Dedifferentiated amniotic fluid mesenchymal stem cell (primary cell): ENCODE results near the gene ABAT.

Experiments used
- DNase-seq: peaks from one replicate; pipeline ENCODE4 v3.0.0-alpha.2; 2016; ENCODE audit errors: extremely low spot score

Gene ABAT

GRCh38 chr16:8674413-8675022 is at the start of gene ABAT:
Gene ABAT (plus strand): TSS chr16:8674617. CDS start chr16:8735740, 61,123 bp downstream.
- DNase-seq = peak; percentile 65

- no peak for DNase-seq
Observed at GRCh38 chr16:8625491-8626087, 48.8 kb upstream of the ABAT start.

- DNase-seq = no peak
Observed at GRCh38 chr16:8626946-8627345, 47.5 kb upstream of the ABAT start.

- DNase-seq = no peak
Observed at GRCh38 chr16:8627456-8627855, 47.0 kb upstream of the ABAT start.

GRCh38 chr16:8628981-8629725 is 45.3 kb upstream of the ABAT start:
- no peak for DNase-seq

GRCh38 chr16:8630255-8630953 is 44.0 kb upstream of the ABAT start:
- no peak for DNase-seq

- DNase-seq = no peak
Observed at GRCh38 chr16:8631373-8631772, 43.0 kb upstream of the ABAT start.

- DNase-seq = no peak
Observed at GRCh38 chr16:8631818-8632465, 42.5 kb upstream of the ABAT start.

GRCh38 chr16:8632675-8633182 is 41.7 kb upstream of the ABAT start:
- no peak for DNase-seq

GRCh38 chr16:8634991-8635736 is 39.3 kb upstream of the ABAT start:
- DNase-seq = no peak

GRCh38 chr16:8639694-8640093 is 34.7 kb upstream of the ABAT start:
- no peak for DNase-seq

GRCh38 chr16:8641671-8642070 is 32.7 kb upstream of the ABAT start:
- DNase-seq = no peak

GRCh38 chr16:8642146-8642545 is 32.3 kb upstream of the ABAT start:
- no peak for DNase-seq

GRCh38 chr16:8644211-8645140 is 29.9 kb upstream of the ABAT start:
- no peak for DNase-seq

- no peak for DNase-seq
Observed at GRCh38 chr16:8645141-8645521, 29.3 kb upstream of the ABAT start.

GRCh38 chr16:8645831-8646230 is 28.6 kb upstream of the ABAT start:
- DNase-seq = no peak

GRCh38 chr16:8646326-8647053 is 27.9 kb upstream of the ABAT start:
- DNase-seq = no peak

- DNase-seq = no peak
Observed at GRCh38 chr16:8647721-8648318, 26.6 kb upstream of the ABAT start.

GRCh38 chr16:8648877-8649276 is 25.5 kb upstream of the ABAT start:
- DNase-seq = no peak
